Measurements from ENCODE around the gene NMNAT3.

Gene NMNAT3

GRCh38 chr3:139674571-139675260 is 3.1 kb downstream of the NMNAT3 start:
- no peak for DNase-seq (ENCODE audit: low read depth)

DNA sequence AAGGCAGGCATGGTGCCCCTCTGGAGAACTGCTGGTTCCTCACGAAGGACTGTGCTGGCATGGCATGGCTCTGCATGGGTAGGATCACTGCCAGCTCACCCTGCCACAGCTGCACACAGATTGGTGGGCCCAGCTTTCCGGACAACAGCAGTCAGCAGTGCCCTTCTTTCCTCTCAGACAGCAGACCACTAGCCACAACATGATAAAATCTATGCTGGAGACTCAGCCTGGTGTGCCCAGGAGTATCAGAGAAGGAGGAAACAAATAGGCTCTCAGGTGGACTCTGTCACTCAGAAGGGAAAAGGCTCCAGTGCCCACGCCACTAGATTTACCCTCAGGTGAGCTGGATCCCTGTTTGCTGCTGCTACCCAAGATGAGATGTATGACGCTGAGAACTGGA is 4.9 kb downstream of the NMNAT3 start:
- no peak for DNase-seq (ENCODE audit: low read depth)

GRCh38 chr3:139671863-139672646 is 5.7 kb downstream of the NMNAT3 start:
- DNase-seq (ENCODE audit: low read depth): no peak

DNA sequence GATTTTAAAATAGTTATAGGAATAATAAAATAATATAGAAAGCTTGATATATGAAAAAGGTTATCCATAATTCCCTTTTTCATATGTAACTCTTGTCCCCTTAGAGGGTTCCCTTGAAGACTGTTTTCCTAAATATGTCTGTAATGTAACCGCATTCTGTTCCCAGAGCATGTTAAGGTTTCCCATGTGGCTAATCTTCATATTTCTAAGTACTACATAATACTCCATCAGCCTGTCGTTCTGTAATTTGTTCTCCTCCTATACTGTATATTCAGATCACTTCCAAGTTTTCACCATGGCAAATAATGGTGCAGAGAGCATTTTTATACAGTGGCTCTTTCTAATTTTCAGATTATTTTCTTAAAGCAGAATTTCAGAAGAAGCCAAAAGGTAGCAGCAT is 6.7 kb downstream of the NMNAT3 start:
- no peak for DNase-seq (ENCODE audit: low read depth)

DNA sequence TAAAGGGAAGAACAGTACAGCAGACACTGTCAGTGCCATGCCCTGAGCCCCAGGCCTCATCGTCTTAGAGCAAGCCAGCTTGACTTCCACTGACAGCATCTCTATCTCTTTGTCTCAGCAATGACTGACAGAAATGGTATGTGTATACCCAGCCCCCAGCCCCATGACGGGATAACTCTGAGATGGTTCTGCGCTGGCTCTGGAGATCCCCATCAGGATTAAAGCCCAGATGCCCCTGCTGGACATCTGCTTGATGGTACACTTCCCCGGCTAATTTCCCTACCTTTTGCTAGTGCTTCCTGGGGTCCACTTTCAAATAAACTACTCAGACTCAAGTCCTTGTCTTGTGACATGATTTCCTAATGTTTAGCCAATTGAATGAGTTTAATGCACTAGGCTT is 7.6 kb downstream of the NMNAT3 start:
- no peak for DNase-seq (ENCODE audit: low read depth)

GRCh38 chr3:139668332-139668731 is 9.4 kb downstream of the NMNAT3 start:
- no peak for DNase-seq (ENCODE audit: low read depth)

- DNase-seq (ENCODE audit: low read depth): no peak
These were observed 12.8 kb downstream of the NMNAT3 start for GRCh38 chr3:139664958-139665357.

DNA sequence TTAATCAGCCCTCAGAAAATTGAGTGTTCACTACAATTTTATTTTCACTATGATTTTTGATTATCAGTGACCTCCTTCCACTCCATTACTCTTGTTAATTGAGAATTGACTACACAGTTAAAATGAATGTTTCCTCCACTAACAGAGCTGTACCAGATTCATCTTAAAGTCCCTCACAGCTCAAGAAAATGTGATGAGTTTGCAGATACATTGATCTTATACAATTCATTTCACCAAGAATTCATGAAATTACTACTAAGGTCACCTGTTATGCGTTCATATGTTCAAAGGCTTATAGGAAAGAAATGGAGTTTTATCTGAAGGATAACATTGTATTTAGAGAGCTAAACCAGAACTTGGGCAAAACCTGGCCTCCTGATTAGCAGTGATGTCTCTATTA is 17.5 kb downstream of the NMNAT3 start:
- no peak for DNase-seq (ENCODE audit: low read depth)

- no peak for DNase-seq (ENCODE audit: low read depth)
These were observed 18.3 kb downstream of the NMNAT3 start for GRCh38 chr3:139659511-139659910.

DNA sequence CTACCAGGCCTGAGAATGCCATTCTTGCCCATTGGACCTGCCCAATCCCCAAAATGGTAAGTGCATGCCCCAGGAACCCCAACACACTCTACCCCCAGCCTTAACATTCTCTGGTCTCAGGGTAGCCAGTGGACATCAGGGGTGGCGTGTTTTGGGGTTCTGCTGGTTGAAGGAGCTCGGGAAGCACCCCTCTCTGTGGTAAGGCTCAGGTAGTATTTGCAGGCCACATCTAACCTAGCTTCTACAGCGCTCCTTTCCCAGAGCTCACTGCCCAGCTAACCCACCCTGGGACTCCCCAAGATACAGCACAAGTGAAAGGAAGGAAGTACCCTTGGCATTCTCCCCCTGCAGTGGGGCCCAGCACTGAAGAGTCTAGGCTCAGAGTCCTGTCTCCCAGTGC is 19.8 kb downstream of the NMNAT3 start:
- no peak for DNase-seq (ENCODE audit: low read depth)

DNA sequence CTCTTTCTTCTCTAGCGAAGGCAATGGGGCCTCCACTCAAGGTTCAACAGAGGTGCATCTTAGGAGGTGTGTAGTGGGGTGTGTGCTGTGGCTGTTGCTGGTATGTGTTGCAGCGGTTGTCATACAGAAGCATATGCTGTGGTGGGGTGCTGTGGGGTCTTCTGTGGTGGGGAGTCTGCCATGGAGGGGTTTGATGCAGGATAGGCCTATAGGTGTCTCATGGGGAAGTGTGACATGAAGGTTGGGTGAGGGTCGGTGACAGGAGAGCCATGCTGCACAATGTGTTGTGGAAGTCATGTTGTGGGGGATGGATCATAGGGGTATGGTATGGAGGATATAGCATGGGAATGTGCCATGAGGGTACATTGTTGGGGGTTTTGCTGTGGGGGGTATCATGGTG is 20.3 kb downstream of the NMNAT3 start:
- DNase-seq (ENCODE audit: low read depth): no peak

- no peak for DNase-seq (ENCODE audit: low read depth)
These were observed 21.7 kb downstream of the NMNAT3 start for GRCh38 chr3:139655909-139656595.

GRCh38 chr3:139654637-139655365 is 23.0 kb downstream of the NMNAT3 start:
- no peak for DNase-seq (ENCODE audit: low read depth)

- DNase-seq (ENCODE audit: low read depth): no peak
These were observed 24.2 kb downstream of the NMNAT3 start for GRCh38 chr3:139653582-139653981.

DNA sequence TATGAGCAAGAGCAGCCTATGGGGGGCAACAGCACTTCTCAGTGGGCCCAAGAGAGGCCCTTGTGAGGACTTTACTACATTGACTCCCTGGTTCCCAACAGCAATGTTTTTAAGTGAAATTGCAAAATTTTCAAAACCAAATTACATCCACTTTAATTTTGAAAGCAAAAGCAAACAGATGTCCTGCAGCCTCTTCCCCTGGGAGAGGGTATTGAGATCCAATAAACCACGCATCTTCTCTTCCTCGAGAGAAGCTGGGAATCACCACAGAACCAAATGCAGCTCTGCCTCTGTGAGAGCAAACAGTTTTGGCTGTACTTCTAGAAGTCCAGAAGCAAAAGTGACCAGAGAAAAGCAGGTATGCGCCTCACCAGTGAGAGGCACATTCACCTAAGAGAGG is 25.2 kb downstream of the NMNAT3 start:
- no peak for DNase-seq (ENCODE audit: low read depth)

GRCh38 chr3:139647866-139648435 is 29.8 kb downstream of the NMNAT3 start:
- DNase-seq (ENCODE audit: low read depth): no peak

GRCh38 chr3:139646512-139646911 is 31.3 kb downstream of the NMNAT3 start:
- DNase-seq (ENCODE audit: low read depth): no peak

GRCh38 chr3:139642996-139643395 is 34.8 kb downstream of the NMNAT3 start:
- DNase-seq (ENCODE audit: low read depth): no peak

DNA sequence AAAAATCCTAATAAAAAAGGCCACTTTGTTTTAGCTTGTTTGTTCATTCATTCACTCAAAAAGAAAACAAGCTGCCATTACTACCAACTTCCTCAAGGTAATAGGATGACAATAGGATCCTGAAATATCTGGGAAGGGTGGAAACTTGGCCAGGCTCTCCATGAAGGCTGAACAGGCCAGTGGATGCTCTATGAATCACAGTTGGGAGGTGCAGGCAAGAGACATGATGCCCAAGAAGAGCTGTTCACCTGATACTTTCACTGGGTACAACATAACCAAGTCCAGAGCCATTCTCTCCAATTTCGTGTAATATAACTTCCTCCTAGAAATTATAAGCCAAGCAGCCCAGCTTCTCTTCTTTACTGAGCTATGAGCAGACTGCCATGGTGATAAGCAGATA is 37.3 kb downstream of the NMNAT3 start:
- no peak for DNase-seq (ENCODE audit: low read depth)

GRCh38 chr3:139639662-139640061 is 38.1 kb downstream of the NMNAT3 start:
- DNase-seq (ENCODE audit: low read depth): no peak

DNA sequence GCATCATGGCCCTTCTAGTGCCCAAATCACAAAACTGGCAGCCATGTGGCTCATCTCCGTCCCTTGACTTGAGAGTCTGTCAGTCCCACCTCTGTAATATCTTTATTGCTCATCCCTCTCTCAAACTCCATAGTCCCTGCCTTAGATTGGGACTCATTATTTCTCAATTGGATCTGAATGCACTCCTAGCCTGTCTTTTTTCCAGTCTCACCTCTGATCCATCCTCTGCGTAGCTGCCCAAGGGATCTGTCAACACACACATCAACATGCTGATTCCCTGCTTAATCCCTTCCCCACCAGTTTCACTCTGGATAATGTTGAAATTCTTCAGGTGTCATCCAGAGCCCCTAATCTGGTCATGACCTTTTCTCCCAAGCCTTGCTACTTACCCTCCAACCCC is 39.3 kb downstream of the NMNAT3 start:
- DNase-seq (ENCODE audit: low read depth): no peak

DNA sequence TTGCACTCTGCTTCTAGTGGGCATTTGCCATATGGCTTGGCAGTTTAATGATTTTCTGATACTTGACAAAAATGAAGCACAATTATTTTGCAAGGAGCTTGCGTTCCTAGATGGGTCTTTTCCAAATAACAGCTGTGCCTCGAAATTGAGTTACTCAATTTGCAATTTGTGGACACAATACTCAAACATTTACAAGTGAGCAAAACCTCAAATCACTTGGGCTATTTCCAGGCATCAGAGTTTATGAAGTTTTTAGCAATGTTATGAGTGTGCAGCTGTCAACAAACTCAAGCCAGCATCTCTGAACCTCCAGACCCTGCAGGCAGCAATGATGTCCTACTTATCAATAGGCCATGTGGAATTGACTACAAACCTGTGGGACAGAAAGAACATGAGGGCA is 41.3 kb downstream of the NMNAT3 start:
- DNase-seq (ENCODE audit: low read depth): no peak
